Measurements from ENCODE around the gene LRRC42.
"Not testable (repeated sequence)": the region's sequence is repeated elsewhere in the genome, so short reads cannot be mapped to it uniquely, and the experiment has no call there.

Gene LRRC42

GRCh38 chr1:54002544-54003248 lies 56.5 kb downstream of the LRRC42 start:
- H3K27me3 Mint-ChIP-seq (ENCODE audit: low read depth): peaks cover 8% of the 10 kb centered on the region
- H3K9me3 Mint-ChIP-seq: peaks cover 3% of the 10 kb centered on the region
- H3K4me1 Mint-ChIP-seq: no peaks in the 10 kb centered on the region
- H3K4me3 Mint-ChIP-seq: no peak overlapping the region
- H3K27ac Mint-ChIP-seq: no peak overlapping the region
- TF ChIP-seq CTCF (IDR thresholded peaks at IDR 0.05; ENCODE audit: unreplicated experiment in 3 of 3): no peak
- H3K36me3 Mint-ChIP-seq (ENCODE audit: low read depth): no peaks in the 10 kb centered on the region

- Mint-ChIP-seq H3K27ac (no peak overlapping the region), H3K27me3 (ENCODE audit: low read depth) (peaks cover 8% of the 10 kb centered on the region), H3K4me3 (no peak overlapping the region), H3K36me3 (ENCODE audit: low read depth) (no peaks in the 10 kb centered on the region), H3K9me3 (peaks cover 3% of the 10 kb centered on the region), H3K4me1 (no peaks in the 10 kb centered on the region)
- TF ChIP-seq CTCF (IDR thresholded peaks at IDR 0.05; ENCODE audit: unreplicated experiment in 3 of 3): no peak
Measured at GRCh38 chr1:54003249-54003646, 57.1 kb downstream of the LRRC42 start.

GRCh38 chr1:54003750-54004480 lies 57.8 kb downstream of the LRRC42 start:
- H3K36me3 Mint-ChIP-seq (ENCODE audit: low read depth); H3K4me1 Mint-ChIP-seq; H3K4me3 Mint-ChIP-seq; H3K27ac Mint-ChIP-seq; H3K9me3 Mint-ChIP-seq: not testable (repeated sequence)
- peaks cover 12% of the 10 kb centered on the region for H3K27me3 Mint-ChIP-seq (ENCODE audit: low read depth)

GRCh38 chr1:54004481-54005049 lies 58.4 kb downstream of the LRRC42 start:
- Mint-ChIP-seq H3K27ac (no peak overlapping the region), H3K36me3 (ENCODE audit: low read depth) (no peaks in the 10 kb centered on the region), H3K9me3 (peaks cover 3% of the 10 kb centered on the region), H3K4me1 (no peaks in the 10 kb centered on the region), H3K4me3 (no peak overlapping the region), H3K27me3 (ENCODE audit: low read depth) (peaks cover 14% of the 10 kb centered on the region)
- TF ChIP-seq CTCF (IDR thresholded peaks at IDR 0.05; ENCODE audit: unreplicated experiment in 3 of 3): no peak

GRCh38 chr1:54006508-54006907 lies 60.4 kb downstream of the LRRC42 start:
- Mint-ChIP-seq H3K36me3 (ENCODE audit: low read depth) (no peaks in the 10 kb centered on the region), H3K4me3 (no peak overlapping the region), H3K27me3 (ENCODE audit: low read depth) (peaks cover 25% of the 10 kb centered on the region), H3K4me1 (no peaks in the 10 kb centered on the region), H3K27ac (no peak overlapping the region), H3K9me3 (peaks cover 3% of the 10 kb centered on the region)
- no peak for TF ChIP-seq CTCF (IDR thresholded peaks at IDR 0.05; ENCODE audit: unreplicated experiment in 3 of 3)

- no peak for TF ChIP-seq CTCF (IDR thresholded peaks at IDR 0.05; ENCODE audit: unreplicated experiment in 3 of 3)
- Mint-ChIP-seq H3K27me3 (ENCODE audit: low read depth) (peaks cover 25% of the 10 kb centered on the region), H3K9me3 (peaks cover 3% of the 10 kb centered on the region), H3K4me3 (no peak overlapping the region), H3K36me3 (ENCODE audit: low read depth) (no peaks in the 10 kb centered on the region), H3K4me1 (no peaks in the 10 kb centered on the region), H3K27ac (no peak overlapping the region)
Measured at GRCh38 chr1:54007613-54008012, 61.5 kb downstream of the LRRC42 start.
